Stimulated activated CD8-positive, alpha-beta memory T cell treated with anti-CD3 and anti-CD28 coated beads, Interleukin-2, amount 100 ng/mL, for 48 hours (primary cell): Measurements from ENCODE around the gene C1orf116.

Experiments used
- DNase-seq, 2 donors: peaks; one replicate each; pipeline ENCODE4 v3.0.0-alpha.2; 2020; ENCODE audit warnings: low read depth in 2 of 2

The C1orf116 gene

GRCh38 chr1:207032528-207033017, at the start of gene C1orf116:
Gene C1orf116, minus strand, starts transcription at chr1:207032756. Its CDS starts 5,158 bp downstream, at chr1:207027598.
- no peak for DNase-seq

- no peak for DNase-seq
Measured at GRCh38 chr1:207081806-207082205, 49.2 kb upstream of the C1orf116 start.

DNA sequence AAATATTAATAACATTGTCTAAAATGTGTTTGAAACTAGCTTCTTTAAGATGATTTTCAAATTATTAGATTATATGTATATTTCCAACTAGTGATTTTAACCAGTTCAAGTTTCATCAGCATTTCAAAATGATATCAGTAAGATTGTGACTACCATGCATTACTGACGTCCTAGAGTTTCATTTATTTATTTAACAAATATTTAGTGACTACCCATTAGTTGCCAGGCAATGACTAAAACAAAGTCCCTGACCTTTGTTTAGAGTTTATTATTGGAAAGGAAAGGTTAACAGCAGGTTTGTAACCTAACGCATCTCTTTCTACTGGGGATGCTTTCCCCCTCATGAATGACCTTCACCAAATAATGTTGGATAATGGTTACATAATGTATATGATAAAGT, 48.5 kb upstream of the C1orf116 start:
- DNase-seq = no peak

DNA sequence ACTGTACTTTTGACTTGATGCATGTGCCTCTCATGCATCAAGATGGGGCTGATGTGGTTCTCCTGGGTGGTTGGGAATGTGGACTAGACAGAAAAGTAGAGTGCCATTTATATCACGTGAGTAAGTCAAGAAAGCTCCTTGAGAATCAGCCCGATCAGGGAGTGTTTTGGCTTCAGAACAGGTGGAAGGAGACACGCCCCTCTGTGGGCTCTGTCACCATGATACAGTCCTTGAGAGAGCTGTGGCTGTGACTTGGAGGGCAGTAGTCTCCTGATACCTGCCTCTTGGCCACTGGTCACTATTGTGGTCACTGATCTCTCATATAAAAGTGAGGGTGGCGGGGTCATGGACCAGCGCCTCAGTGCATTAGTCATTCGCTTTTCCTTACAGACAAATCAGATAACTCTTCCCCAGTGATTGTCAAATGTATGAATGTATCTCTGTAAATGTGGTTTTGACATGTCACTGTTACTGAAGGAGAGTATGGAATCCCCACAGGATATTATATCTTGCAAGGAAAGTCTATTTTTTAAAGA, 47.2 kb upstream of the C1orf116 start:
- no peak for DNase-seq

DNA sequence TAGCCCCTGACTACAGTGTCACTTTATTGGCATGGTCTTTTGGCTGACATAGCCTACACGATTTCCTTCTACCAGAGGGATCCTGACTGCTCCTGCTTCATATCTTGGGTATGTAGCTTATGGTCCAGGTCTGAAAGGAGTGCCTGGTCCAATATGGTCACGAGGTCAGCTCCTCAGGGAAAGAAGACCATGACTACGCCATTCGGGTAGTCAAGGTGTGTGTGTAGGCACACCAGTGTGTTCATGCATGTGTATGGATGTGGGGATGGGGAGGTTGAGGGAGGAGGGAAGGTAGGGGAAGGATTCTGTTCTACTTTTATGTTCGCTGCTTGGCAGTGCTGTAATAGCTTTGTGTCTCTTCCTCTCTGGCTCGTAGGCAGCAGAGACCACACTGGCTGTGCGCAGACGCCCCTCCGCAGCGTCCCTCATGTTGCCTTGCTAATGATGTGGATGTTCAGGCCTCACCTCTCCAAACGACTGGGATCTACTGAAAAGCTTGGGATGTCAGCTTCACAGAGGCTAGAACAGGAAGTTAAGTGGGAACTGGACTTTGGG, 46.1 kb upstream of the C1orf116 start:
- no peak for DNase-seq

DNA sequence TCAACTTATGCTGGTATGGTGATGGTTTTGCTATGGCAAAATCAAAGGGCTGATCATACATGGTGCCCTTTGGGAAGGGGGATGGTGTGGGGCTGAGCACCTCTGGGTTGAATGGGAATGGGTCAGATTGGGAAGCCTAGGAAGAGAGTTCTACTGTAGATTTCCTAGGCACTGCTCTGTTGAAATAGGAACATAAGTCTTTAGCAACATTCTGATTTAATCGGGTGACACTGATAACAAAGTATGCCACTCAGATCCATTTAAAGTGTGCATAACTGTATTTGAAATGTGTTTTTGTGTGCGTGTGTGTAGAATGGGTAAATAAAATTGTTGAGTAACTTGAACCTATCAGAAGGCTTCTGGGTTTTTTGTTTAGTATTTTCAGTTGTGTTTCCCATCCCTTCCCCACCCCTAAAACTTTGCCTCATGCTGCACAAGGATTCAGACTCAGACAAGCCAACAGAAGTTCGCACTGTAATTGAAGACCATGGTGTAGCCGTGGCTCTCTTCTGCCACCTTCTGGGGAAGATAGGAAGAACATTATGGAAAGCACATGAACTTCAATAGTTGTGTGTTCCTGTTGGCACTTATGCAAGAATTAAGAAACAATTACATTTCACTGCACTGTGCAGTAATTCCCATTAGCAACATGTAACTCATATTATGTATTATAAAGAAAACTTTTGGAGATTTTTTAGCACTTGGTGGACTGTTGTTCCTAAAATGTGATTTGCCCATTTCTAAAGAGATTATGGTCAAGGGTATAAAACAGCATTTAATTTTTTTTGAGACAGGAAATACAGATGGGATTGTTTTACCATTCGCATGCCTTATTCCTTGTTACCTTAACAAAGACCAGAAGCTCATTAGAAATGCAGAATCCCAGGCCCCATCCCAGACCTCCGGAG, 45.2 kb upstream of the C1orf116 start:
- peak in 1 of 2 donors; percentile 33 for DNase-seq

GRCh38 chr1:207077012-207077411, 44.5 kb upstream of the C1orf116 start:
- DNase-seq = no peak

DNA sequence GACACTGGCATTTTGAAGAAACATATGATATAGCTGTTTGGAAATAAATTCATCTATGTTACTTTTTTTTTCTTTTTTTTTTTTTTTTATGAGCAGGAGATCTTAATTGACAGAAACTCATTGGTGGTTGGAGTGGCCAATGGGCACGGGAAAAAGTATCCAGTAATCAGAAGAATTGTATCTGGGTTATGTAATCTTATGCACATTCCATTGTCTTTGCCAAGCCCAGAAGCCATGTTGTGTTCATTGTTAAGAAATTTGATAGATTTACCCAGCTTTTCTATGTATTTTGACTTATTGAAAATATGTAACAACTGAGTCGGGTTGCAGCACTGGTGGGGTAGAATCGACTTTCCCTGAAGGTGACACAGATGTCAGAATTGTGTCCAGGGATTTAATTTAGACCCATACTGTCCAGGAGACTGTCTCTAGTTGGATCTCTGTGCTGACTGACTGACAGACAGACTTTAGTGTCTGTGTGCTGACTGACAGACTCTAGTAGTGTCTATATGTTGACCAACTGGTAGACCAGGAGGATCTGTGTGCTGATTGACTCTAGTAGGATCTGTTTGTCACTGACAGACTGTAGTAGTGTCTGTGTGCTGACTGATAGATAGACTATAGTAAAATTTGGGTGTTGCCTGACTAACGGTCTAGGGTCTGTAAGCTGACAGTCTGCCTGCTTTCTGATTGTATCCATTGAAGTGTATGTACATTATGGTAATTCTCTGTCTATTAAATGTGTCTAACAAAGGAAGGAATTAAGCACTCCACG, 43.8 kb upstream of the C1orf116 start:
- no peak for DNase-seq

- no peak for DNase-seq
Measured at GRCh38 chr1:207073906-207074820, 41.6 kb upstream of the C1orf116 start.

DNA sequence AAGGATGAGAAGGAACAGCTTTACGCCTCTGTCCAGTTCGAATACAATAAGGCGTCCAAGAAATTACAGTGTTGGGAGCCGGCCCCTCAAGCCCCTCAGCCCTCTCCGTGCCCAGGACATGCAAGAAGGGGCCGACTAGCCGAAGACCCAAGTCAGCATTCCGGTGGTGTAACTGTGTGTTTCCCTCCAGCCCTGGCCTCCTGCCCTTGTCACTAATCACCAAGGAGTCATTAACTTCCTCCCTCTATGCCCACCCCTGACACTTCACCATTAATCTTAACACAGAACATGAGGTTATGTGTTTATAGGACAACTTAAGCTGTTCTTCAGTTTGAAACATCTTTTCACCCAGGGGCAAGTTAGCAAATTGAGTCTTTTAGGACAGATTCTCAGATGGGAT, 39.7 kb upstream of the C1orf116 start:
- DNase-seq = no peak

GRCh38 chr1:207071426-207071825, 38.9 kb upstream of the C1orf116 start:
- no peak for DNase-seq

- no peak for DNase-seq
Measured at GRCh38 chr1:207070811-207071210, 38.3 kb upstream of the C1orf116 start.

GRCh38 chr1:207069858-207070506, 37.4 kb upstream of the C1orf116 start:
- DNase-seq = no peak

DNA sequence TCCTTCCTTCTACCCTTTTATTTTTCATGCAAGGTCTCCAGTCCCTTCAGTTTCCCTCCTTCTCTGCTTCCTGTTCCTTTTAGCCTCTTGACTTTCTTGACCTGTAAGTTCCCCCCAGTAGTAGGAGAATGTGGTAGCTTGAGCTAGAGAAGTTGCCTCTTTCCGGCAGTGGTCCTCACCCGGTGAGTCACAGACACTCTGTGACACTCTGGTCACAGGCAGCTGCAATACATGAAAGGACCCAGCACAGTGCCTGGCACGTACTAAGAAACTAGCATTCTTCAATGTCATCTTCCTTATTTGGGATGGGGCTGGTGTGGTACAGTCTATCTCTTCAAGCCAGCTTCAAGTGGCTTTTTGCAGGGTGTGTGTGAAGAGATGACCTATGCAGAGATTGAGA, 36.5 kb upstream of the C1orf116 start:
- DNase-seq = no peak

DNA sequence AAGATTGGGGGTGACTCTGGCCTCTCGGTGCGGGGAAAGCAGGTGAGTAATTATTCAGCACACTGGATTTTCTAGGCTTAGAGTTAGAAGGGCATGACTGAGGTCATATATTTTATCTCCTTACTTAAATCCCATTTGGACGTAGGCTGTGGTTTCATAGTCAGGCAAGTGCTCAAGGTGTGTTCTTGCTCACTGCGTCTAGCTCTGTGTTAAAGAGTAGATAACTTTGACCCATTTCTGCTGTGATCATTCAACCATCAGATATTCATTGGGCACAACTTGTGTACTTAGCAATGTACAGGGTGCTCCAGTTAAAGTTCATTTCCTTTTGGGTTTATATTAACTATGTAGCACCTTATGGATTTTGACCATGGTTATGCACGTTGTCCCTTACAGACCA, 35.1 kb upstream of the C1orf116 start:
- no peak for DNase-seq

- DNase-seq = no peak
Measured at GRCh38 chr1:207067185-207067584, 34.6 kb upstream of the C1orf116 start.

DNA sequence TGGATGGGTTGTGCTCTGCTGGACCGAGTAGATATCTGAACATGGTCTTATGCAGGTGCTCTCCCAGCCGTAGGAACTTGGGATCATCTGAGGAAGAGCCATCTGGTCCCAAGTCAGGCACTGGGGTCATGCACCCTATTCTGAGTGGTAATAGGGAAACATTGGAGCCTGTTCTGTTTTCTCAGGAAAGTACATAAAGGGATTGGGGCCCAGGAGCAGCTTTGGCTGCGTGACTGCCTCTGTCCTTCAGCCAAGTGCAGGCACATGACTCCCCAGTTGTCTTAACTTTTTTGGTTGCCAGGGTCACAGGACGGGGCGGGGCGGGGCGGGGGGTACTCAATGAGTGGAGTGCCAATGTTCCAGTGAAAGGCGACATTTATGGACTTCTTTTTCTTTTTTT, 32.0 kb upstream of the C1orf116 start:
- no peak for DNase-seq

- no peak for DNase-seq
Measured at GRCh38 chr1:207063014-207063413, 30.5 kb upstream of the C1orf116 start.

DNA sequence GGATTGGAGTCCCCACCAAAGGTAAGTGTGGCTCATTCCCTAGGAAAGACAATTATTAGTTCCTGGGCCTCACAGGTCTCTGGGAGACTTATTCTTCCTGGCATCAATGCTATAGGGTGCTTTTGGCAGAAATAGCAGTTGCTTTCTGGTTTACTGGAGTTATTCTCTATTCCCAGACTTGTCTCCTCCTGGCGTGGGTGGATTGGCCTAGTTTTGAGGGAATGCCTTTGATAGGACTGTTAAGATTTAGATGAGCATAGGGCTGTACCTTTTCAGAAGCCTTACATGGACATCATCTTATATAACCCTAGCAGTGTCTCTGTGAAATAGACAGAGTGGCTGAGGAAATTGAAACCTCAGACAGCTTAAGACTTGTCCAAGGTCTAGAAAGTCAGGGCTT, 29.5 kb upstream of the C1orf116 start:
- no peak for DNase-seq

- DNase-seq = no peak
Measured at GRCh38 chr1:207060596-207060995, 28.0 kb upstream of the C1orf116 start.

DNA sequence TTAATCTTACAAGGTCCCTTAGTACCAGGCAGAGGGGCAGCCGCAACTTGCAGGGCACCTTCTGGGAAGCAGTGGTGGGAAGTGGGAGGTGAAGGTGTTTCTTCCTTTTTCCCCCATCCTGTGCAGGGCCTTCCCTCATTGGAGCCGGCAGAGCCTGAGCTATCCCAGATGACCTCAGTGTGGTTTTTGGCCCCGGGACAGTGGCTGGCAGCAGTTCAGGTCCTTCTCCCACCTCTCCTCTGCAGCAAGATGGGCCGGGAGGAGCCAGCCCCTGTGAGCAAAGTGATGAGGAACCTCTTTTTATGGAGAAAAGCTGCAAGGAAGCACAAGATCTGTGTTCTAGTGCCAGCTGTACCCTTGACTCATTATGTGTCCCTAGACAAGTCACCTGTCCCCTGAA, 27.3 kb upstream of the C1orf116 start:
- DNase-seq = no peak
